Measurements from ENCODE around the gene TUBA4B. TPM values are rescaled to one million over a fixed set of nuclear protein-coding genes. Genes with fewer than 3 reads are reported as not detected.

TUBA4B gene
- total RNA-seq, 4 donors from 2014 or later: not detected

- DNase-seq: no peak
- peaks cover 5 to 17% (median 11%) of the 10 kb centered on the region in 4 donors for H3K4me1 ChIP-seq
- in situ Hi-C loops (cut with MboI; ENCODE audit: low pct_ligation_motif_present in 1 of 4, low pct_unique_long_range_greater_than_20kb in 1 of 4, low sequenced_read_pairs in 3 of 4): loop anchor here in 1 of 4 donors (25.0 kb wide), 1 partner anchor 122 kb away; the partner anchor contains the start of genes NHEJ1 and SLC23A3
- H3K4me3 ChIP-seq: no peak overlapping the region
- no peaks in the 10 kb centered on the region for H3K27me3 ChIP-seq
- WGBS, 2 donors (ENCODE audit: low coverage in 1 of 2): 86% methylated on average over 13 of the region's 16 CpGs; no CpG with 5 or more reads in 1 of the 2 donors
- H3K36me3 ChIP-seq: peaks cover 0 to 3% (median 0%) of the 10 kb centered on the region in 4 donors
- intact Hi-C loops (cut with DNase I; ENCODE audit: low total_unique reads): no loop called here
- TF ChIP-seq CTCF (IDR thresholded peaks at IDR 0.05): no peak
- no peak for TF ChIP-seq POLR2AphosphoS5 (IDR thresholded peaks at IDR 0.05)
- H3K9me3 ChIP-seq: no peaks in the 10 kb centered on the region
- H3K27ac ChIP-seq: no peak overlapping the region
These were observed 31.7 kb downstream of the TUBA4B start for GRCh38 chr2:219284501-219285372.

- TF ChIP-seq POLR2AphosphoS5 (IDR thresholded peaks at IDR 0.05) (no peak), EP300 (IDR thresholded peaks at IDR 0.05; ENCODE audit: low read depth) (no peak), CTCF (IDR thresholded peaks at IDR 0.05) (no peak), POLR2A (IDR thresholded peaks at IDR 0.05) (no peak)
These were observed 32.3 kb downstream of the TUBA4B start for GRCh38 chr2:219285373-219285735.

GRCh38 chr2:219285894-219286425, 32.9 kb downstream of the TUBA4B start:
- peak overlapping the region in 1 of 4 donors; percentile 17 for H3K27ac ChIP-seq
- no peak for TF ChIP-seq EP300 (IDR thresholded peaks at IDR 0.05; ENCODE audit: low read depth)
- TF ChIP-seq POLR2A (IDR thresholded peaks at IDR 0.05): no peak
- TF ChIP-seq POLR2AphosphoS5 (IDR thresholded peaks at IDR 0.05): no peak
- TF ChIP-seq CTCF (IDR thresholded peaks at IDR 0.05): no peak
- WGBS, 2 donors (ENCODE audit: low coverage in 1 of 2): 94 to 100% methylated on average over 2 to 17 of the region's 17 CpGs
- H3K4me1 ChIP-seq: peaks cover 0 to 9% (median 5%) of the 10 kb centered on the region in 4 donors
- no peak for DNase-seq
- intact Hi-C loops (cut with DNase I; ENCODE audit: low total_unique reads): no loop called here
- in situ Hi-C loops (cut with MboI; ENCODE audit: low pct_ligation_motif_present in 1 of 4, low pct_unique_long_range_greater_than_20kb in 1 of 4, low sequenced_read_pairs in 3 of 4): loop anchor here in 1 of 4 donors (25.0 kb wide), 1 partner anchor 124 kb away; the partner anchor contains the start of genes NHEJ1 and SLC23A3
- no peak overlapping the region for H3K4me3 ChIP-seq
- H3K27me3 ChIP-seq: no peaks in the 10 kb centered on the region
- H3K9me3 ChIP-seq: no peaks in the 10 kb centered on the region
- H3K36me3 ChIP-seq: peaks cover 0 to 3% (median 0%) of the 10 kb centered on the region in 4 donors

More at GRCh38 chr2:219285373-219285735, 32.3 kb downstream of the TUBA4B start:
- in situ Hi-C loops (cut with MboI; ENCODE audit: low pct_ligation_motif_present in 1 of 4, low pct_unique_long_range_greater_than_20kb in 1 of 4, low sequenced_read_pairs in 3 of 4): loop anchor here in 1 of 4 donors (25.0 kb wide), 1 partner anchor 123 kb away; the partner anchor contains the start of genes NHEJ1 and SLC23A3
- no peak for DNase-seq
- Histone ChIP-seq H3K9me3 (no peaks in the 10 kb centered on the region), H3K4me3 (no peak overlapping the region), H3K4me1 (peaks cover 2 to 15% (median 7%) of the 10 kb centered on the region in 4 donors), H3K36me3 (peaks cover 0 to 3% (median 0%) of the 10 kb centered on the region in 4 donors), H3K27ac (no peak overlapping the region), H3K27me3 (no peaks in the 10 kb centered on the region)
- WGBS, 2 donors (ENCODE audit: low coverage in 1 of 2): 90% methylated on average over 12 of the region's 12 CpGs; no CpG with 5 or more reads in 1 of the 2 donors
- intact Hi-C loops (cut with DNase I; ENCODE audit: low total_unique reads): no loop called here
